Testis (tissue), 2 donors: ENCODE results near the gene CD8A.

Experiments
- CTCF ChIP-seq, 3 experiments: fragments of 450-650 bp in 2 of 3; fragments of 200-600 bp in 1 of 3; sonication (generic) in 1 of 3; IDR thresholded peaks; one replicate each; pipeline ENCODE4 v1.5.1; 2016 to 2019; ENCODE audit warnings: antibody characterized with exemption in 3 of 3, mild to moderate bottlenecking in 2 of 3, moderate library complexity in 1 of 3
- POLR2A ChIP-seq: fragments of 450-650 bp; IDR thresholded peaks from one replicate; pipeline ENCODE4 v1.6.1; 2017; ENCODE audit warnings: antibody characterized with exemption, mild to moderate bottlenecking, moderate library complexity

GRCh38 chr2:86833315-86833714 lies 42.6 kb upstream of the CD8A start:
- no peak for TF ChIP-seq CTCF (IDR thresholded peaks at IDR 0.05)
- TF ChIP-seq POLR2A = no peak
